GM19328 (cell line): ENCODE data around the gene TCP11.

Source experiments
- ATAC-seq: cut with Tn5 transposase; IDR thresholded peaks from one replicate; pipeline ENCODE4 v1.9.1; 2021; ENCODE audit warnings: mild to moderate bottlenecking, moderate library complexity; ENCODE audit not compliant: unreplicated experiment

TCP11 gene

DNA sequence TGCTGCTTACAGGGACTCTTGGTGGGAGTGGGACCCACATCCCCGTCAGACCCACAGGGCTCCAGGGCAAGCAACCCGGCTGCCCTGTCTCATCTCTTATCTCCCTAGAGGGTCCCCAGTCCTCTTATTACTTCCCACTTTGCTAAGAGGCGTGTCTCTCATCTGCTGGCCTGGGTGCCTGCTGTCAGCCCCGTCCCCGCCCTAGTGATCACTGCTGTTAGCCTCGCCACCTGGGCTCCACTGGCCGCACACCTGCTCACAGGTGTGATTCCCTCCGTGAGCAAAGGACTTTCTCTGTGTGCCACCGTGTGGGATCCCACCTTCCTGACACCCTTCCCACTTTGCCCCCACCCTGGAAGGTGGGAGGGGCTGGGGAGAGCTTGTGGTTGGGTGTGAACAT, 57.6 kb downstream of the TCP11 start:
- no peak for ATAC-seq

- no peak for ATAC-seq
These were observed 58.3 kb downstream of the TCP11 start for GRCh38 chr6:35082733-35083403.

GRCh38 chr6:35082046-35082732, 59.0 kb downstream of the TCP11 start:
- no peak for ATAC-seq

DNA sequence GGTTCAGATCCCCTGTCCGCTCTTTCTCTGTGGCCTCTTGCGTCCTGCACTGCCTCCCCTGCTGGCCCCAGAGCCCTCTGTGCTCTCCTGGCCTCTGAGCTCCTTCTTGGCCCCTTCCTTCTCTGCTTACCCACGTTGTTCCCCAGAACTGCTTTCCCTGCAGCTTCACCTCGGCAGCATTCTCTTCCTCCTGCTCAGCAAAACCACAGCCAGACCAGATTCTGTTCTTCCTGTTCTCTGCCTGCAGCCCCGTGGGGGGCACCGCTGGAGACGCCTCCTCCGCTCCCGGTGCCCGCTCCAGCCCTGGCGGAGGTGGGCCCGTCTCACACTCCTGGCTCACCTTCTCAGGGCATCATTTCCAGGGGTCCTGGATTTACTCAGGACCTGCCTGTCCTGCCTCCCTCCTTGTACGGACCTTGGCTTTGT, 59.7 kb downstream of the TCP11 start:
- ATAC-seq, result no peak

- no peak for ATAC-seq
These were observed 60.2 kb downstream of the TCP11 start for GRCh38 chr6:35080821-35081425.

DNA sequence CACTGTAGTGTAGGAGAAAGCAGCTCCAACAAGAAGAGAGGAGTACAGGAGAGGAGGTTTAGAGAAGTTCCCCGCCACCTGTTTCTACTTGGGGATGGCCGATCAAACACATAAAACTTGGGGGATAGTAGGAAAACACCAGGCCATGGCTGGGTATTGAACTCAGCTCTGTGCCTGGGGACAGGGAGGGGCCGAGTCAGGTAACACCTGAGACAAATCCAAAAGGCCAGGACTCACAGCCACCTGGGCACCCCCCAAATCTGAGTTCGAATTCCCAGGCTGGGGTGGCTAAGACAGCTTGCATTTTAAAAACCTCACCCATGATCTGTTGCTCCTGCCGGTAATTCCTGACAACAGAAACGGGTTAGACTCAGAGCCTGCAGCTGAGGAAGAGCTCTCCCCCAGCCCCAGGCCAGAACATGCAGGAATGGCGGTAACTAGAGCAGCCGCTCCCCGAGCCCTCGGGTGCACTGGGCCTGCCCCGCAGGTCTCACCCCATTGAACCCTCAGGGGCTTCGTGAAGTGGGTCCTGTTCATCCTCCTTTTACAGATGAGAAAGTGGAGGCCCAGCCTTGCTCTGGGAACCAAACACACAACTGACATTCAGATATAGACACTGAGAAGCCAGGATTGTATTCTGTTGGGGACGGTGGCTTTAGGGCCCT, 61.0 kb downstream of the TCP11 start:
- ATAC-seq, result no peak

GRCh38 chr6:35079311-35080000, 61.7 kb downstream of the TCP11 start:
- ATAC-seq, result no peak

GRCh38 chr6:35078896-35079295, 62.2 kb downstream of the TCP11 start:
- ATAC-seq, result no peak

DNA sequence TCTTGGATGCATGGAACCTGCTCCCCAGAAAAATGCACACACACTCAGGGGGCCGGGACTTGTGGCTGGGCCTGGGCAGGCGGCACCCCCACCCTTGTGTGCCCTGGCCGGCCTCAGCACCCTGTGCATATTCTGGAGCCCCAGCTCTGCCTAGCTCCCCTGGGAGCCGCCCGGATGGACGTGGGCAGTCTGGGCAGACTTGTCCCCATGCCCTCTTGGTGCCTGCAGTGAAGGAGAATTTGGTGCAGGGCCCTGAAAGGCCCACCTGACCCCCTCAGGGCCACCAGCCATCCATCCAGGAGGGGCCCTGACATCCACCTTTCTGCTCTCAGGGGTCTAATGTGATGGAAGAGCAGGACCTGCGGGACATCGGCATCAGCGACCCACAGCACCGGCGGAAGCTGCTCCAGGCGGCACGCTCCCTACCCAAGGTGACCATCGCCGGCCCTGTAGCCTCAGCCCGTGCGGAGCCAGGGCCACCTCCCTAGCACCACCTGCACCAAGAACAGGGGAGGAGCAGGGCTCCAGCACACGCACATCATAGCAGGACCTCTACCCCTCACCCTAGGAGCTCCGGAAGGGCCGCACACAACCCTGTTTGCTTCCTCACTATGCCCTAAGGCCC, 62.8 kb downstream of the TCP11 start:
- no peak for ATAC-seq

- ATAC-seq, result no peak
These were observed 63.4 kb downstream of the TCP11 start for GRCh38 chr6:35077713-35078105.

DNA sequence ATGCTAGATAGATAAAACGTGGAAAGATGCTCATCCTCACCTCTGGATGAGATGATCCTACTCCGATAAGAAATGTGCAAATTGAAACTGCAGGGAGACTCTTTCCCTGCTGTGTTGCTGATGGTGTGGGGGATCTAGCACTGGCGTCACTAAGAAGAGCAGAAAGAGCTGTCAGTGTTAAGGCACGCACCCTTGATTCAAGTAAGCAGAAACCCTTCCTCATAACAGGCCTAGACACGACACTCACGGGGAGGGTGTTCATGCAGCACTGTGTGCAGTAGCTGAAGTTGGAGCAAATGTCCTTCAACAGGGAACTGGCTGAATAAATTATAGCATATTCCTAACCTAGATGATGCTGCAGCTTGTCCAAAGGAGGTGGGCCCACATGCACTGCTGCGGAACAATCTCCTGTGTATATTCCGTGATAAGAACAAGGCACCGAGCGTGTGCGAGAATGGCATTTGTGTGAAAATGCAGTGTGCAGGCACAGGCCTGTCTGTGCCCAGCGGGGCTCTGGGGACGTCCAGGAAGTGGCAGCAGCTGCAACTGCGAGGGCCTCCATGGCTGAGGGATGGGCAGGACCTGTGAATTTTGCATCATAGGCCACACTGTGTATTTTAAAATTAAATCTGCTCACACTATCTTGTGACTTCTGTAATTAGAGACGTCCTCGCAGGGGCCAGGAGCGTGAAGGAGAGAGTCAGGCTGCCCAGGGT, 64.0 kb downstream of the TCP11 start:
- ATAC-seq, result no peak

- no peak for ATAC-seq
These were observed 67.2 kb downstream of the TCP11 start for GRCh38 chr6:35073766-35074471.

DNA sequence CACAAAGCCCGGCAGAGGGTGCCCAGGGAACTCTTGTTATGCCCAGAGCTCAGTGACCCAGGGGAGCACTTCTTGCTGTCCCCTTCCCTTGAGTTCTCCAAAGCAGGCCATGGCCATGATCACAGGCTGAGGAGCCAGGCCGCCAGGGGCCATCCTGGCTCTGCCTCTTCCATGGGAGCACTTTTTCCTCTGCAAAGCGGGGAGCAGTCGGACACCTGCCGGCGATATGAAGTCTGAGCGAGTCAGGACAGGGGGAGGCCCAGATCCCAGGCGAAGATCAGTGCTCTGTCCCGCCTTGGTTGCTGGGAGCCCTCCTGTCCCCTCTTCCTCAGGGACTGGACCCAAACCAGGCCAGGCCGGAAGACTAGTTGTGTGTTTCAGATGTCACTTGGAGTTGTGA, 67.9 kb downstream of the TCP11 start:
- ATAC-seq, result no peak

GRCh38 chr6:35072698-35073055, 68.5 kb downstream of the TCP11 start:
- ATAC-seq, result no peak

GRCh38 chr6:35072051-35072697, 69.0 kb downstream of the TCP11 start:
- no peak for ATAC-seq

GRCh38 chr6:35071347-35071994, 69.7 kb downstream of the TCP11 start:
- ATAC-seq, result no peak

DNA sequence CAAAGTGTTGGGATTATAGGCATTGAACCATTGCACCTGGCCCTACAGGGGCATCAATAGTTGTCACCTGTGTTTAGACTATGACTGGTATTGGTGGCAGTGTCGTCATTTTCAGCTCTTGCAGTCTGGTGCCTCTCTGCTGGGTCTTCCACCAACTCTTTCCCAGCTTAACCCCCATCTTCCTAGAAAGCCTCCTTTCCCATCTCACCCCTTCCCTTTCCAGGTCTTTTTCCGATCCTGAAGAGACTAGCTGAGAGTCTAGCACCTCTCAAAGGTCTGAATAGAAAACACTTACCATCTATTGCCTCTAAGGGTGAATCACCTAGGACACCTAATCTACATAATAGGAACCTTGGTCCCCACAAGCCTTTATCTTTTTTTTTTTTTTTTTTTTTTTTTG, 71.0 kb downstream of the TCP11 start:
- no peak for ATAC-seq

DNA sequence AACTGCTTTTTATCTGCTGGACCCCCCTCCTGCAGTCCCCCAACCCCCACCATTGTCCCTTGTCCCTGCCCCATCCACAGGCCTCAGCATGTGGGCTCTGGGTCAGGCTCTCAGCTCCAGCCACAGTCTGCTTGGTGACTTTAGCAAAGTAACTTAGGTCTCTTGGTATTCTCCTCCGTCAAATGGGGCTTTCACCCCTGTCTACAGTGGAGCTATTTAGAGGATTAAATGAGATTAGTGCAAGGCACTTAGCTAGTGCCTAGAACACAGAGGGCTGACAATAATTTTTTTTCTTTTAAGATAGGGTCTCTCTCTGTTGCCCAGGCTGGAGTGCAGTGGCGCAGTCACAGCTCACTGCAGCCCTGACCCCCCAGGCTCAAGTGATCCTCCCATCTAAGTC, 71.9 kb downstream of the TCP11 start:
- no peak for ATAC-seq

GRCh38 chr6:35068644-35069043, 72.5 kb downstream of the TCP11 start:
- ATAC-seq, result no peak
